GM18499 (cell line): ENCODE measurements around the gene CDADC1.

Experiments
- ATAC-seq: cut with Tn5 transposase; IDR thresholded peaks from one replicate; pipeline ENCODE4 v1.9.1; 2021; ENCODE audit warnings: moderate number of reproducible peaks; ENCODE audit not compliant: insufficient read depth, unreplicated experiment

CDADC1 gene

DNA sequence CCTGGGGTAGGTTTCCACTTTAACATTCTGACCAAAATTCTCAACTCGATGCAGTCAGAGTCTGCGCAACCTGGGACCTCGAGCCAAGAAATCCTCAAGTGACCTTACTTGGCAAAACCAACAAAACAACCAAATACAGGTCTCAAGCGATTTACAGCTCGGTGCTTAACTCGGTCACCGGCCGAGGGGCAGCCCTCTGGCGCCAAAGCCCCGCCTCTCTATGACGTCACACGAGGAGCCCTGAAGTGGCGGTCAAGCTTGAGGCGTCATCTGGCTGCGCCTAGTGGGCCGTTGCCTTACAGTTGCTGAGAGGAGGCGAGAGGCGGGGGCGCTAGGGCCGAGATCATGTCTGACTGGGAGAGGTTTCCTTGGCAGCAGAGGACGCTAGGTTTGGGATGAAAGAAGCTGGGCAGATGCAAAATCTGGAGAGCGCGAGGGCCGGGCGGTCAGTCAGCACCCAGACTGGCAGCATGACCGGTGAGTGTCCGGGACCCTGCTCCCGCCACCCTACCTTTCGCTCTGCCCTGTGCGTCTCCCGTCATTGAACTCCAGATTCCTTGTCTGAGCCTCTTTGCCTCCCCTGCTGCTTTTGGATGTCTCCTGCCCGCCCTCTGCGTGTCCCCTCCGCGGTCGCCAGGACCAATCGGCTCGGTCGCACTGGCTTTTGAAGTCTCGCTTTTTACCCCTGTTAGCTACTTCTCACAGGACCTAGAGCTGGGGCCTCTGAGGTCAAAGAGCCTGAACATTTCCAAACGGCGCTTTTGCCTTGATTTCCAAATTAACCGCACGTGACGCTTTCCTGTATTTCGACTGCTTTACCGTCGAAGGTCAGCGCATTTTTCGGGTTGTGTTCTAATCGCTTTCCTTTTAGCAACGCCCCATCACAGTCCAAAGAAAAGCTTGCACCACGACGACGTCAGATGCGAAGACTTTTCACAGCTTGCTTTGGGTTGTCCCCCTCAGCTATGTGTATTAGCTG, at the start of gene CDADC1:
Gene CDADC1, plus strand, starts transcription at position 283 of the 979 bp plus-strand sequence. Its CDS starts 113 bp downstream, at position 396.
- peak; percentile 89 for ATAC-seq

DNA sequence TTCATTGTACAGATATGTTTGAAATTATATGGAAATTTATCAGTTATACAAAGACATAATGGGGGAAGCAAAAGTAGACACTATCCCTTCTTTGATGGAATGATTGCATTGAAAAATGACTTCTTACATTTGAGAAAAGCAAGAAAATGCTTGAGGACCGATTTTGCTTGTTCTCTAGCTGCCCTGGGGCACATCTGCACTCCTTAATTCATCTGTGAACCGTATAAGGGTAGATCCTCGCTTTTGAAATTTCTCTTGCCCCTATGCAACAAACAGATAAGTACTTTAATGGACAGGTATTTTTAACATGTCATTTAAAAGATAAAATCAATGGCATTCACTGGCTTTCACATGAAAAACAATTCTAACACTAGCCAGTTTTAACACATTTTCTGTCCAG, 41.1 kb upstream of the CDADC1 start:
- no peak for ATAC-seq

DNA sequence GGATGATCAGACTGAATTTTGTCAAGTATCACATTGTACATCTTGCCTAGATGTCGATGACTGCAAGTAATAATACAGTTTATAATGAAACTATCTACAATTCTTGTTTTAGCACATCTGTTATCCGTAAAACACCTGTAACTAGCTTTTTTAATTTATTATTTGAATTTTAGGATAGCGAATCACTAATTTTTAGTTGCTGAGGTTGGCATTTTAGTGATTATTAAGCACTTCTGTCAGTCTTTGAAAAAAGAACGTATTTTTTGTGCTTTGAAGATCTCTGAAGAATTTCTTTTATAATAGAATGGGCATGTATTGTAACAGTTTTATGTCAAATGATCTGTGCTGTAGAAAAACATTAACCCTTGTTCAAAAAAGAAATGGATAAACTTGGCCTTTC, 39.1 kb upstream of the CDADC1 start:
- ATAC-seq, result no peak

DNA sequence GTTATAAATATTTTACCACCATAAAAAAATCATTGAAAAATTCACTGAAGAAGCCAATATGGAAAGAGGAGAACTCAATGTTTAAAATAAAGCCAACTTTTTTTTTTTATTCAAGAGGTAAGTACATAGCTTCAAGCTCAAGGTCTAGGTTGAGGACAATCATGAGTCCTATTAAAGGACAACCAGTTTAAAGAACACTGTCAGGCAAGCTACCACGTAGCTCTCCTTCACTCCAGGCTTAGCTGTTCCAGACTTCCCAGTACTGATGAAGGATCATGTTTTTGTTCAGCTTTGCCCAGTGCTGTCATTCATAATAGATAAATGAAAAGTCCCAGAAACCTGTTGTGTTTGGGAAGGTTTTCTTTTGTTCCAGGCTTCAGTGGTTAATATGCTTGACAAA, 37.6 kb upstream of the CDADC1 start:
- no peak for ATAC-seq

DNA sequence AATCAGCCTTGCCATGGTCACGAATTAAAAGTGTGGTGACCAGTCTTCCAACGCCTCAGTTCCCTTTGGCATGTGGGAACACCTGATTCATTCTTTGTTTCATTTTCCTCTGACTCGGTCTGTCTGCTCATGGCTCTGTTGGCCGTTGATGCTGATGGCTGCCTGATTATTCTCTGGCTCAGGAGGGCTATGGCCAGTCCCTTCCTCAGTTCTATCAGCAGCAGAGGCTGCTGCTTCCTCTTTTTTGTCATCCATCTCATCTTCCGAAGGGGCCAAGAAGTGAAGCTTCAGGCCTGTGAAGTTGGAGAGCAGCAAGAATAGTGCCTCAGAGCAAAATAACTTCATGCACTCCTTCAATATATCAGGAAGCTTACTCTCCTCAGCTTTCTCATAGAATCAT, 37.1 kb upstream of the CDADC1 start:
- no peak for ATAC-seq

DNA sequence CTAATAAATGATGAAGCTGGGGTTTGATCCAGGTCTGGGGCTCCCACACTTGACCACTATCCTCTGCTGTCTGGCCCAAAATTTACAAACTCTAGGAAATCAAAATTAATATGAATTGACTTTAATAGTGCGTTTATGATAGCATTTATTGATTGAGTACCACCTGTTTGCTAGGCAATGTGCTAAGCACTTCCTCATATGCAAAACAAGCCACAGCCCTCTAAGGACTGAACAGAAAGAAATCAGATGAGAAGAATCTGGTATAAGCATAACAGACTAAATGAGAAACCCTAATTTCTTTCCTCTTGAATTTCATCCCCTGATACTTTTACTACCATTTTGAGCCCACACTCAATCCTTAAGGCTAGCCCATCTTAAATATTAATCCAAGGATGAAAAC, 34.2 kb upstream of the CDADC1 start:
- no peak for ATAC-seq

DNA sequence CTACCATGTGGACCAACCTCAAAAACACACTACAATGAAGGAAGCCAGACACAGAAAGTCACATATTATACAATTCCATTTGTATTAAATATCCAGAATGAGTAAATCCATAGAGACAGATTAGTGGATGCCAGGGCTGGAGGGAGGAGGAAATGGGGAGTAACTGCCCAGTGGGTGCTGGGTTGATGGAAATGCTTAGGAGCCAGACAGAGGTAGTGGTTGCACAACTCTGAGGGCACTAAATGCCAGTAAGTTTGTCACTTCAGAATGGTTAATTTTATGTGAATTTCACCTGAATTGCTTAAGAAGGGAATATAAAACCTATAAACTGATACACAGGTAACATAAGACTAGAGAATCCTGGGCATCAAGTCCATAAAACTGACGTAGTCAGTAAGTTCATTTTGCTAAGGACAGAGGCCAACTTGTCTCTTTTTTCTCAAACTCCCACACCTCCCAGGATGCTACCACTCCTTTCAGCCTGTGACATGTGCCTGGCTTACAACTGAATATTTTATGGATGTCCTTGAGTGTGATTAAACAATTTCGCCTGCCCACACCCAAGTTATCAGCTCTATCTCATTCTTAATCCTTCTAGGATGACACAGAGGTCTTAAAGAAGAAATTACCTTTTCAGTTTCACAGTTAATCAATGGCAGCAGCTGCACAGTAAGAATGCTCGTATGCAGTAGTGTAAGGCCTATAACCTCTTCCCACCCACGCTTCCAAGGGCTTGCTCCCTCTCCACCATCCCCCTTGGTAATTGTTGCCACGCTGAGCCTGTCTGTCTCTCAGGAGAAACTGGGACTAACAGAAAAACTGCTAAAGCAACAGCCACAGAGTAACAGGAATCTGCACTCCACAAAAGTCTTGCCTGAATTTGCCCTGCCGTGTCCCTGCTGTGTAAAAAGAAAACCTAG, 33.5 kb upstream of the CDADC1 start:
- no peak for ATAC-seq

DNA sequence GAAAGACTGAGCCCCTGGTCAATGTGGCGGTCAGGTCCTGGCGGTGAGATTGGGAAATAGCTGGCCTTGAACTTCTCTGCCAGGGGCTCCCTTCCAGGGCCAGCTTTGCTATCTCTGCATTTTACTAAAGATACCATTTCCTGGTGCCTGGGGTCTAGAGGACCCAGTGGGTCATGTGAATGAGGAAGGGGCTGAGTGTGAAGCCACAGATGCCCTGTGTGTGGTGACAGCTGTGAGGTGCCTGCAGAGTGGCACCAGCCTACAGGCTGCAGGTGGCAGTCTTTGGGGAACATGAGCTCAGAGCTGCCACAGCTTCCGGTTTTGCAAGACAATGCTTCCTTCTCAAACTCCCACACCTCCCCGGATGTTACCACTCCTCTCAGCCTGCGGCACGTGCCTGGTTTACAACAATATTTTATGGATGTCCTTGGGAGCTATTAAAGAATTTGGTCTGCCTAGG, 32.8 kb upstream of the CDADC1 start:
- ATAC-seq, result no peak

DNA sequence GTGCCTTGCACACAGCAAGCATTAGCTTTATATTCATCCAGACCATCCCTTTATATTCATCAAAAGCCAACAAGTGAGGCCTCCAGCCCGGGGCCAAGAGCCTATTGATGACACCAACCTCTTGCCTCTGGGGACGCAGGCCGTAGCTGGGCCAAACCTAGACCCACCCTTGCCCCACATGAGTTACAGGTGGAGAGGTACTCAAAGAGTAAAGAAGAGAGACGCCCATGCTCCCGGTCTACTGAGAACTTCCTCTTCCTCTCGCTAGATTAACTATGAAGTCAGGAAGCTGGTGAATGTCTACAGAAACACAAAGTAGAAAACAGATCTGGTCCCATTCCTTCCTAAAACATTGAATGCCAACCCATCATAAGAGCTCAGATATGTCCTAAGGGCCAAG, 31.4 kb upstream of the CDADC1 start:
- ATAC-seq, result no peak

DNA sequence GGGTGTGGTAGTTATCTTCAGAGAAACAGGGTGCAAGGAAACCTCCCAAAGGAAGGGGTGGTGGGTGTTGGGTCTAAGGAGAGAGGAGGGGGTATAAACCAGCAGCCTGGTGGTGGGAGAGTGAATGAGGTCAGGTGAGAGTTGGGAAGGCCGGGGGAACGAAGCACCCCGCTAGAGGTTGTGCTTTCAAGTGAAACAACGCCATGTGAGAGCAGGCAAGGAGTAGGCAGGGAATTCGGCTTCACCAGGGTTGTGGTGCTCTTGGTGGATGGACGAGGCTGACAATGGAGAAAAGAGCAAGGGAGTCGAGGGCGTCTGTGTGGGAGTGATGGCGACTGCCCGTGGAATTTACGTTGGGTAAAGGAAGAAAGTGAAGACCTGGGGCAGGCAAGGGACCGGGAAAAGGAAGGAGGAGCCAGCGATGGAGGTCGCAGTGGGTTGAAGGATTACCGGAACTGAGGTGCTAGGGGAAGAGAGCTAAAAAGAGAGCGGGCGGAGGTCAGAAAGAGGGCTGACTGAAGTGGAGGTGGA, 29.7 kb upstream of the CDADC1 start:
- no peak for ATAC-seq

DNA sequence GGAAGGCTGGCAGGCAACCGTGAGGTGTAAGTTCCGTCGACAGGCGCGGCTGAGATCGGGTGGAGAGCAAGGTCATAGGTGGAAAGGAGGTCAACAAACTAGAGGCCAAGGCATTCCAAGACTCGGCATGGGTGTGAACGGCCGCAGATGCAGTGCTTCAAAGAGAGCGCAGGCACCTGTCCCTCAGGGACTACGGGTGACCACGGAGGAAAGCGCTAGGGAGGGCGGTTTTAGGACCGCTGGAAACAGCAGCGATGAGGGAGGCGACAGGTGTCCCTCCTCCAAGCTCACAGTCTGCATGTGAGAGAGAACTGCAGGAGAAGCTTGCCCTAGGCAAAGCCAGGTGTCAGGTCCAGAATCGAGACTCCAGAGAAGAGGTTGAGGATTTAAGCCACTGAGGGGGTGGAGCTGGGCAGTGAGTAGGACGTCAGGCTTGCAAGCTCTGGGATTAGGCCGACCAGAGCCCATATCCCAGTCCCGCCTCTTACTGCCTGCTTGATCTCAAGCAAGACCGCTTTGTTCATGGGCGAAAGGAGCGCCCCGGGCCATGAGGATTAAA, 29.2 kb upstream of the CDADC1 start:
- ATAC-seq, result no peak

DNA sequence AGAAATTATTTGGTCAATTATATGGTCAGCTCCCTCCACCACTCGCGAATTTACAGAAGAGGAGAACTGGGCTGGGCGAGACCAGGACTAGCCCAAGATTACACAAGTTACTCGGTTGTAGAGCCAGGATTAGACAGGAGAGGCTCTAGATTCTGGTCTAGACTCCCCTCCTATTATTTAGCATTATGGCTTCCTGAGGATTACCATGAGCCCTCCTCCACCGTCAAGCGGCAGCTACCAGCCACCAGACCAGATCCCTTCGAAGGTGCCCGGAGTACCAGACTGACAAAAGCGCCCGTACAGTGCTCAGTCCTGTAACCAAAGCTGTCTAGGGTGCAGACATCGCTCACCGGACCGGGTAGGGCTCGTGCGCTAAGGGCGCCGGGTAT, 28.1 kb upstream of the CDADC1 start:
- ATAC-seq, result no peak

DNA sequence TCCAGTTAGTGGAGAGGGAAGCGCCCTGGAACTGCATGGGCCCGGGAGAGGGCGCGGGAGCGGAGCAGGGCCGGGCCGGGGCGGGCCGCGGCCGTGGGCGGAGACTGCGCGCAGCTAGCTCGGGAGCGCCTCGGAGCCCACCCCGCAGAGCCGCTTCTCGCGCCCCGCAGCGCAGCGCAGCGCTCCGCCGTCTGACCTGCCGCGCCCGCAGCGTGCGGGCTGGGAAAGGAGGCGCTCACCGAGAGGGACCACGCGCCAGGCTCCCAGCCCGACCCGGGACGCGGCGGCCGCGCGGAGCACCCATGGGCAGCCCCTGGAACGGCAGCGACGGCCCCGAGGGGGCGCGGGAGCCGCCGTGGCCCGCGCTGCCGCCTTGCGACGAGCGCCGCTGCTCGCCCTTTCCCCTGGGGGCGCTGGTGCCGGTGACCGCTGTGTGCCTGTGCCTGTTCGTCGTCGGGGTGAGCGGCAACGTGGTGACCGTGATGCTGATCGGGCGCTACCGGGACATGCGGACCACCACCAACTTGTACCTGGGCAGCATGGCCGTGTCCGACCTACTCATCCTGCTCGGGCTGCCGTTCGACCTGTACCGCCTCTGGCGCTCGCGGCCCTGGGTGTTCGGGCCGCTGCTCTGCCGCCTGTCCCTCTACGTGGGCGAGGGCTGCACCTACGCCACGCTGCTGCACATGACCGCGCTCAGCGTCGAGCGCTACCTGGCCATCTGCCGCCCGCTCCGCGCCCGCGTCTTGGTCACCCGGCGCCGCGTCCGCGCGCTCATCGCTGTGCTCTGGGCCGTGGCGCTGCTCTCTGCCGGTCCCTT, 27.5 kb upstream of the CDADC1 start, which contains the start of gene MLNR:
Gene MLNR, plus strand, starts transcription at position 303 of the 820 bp plus-strand sequence. Its CDS starts 0 bp downstream, at position 303.
- no peak for ATAC-seq

DNA sequence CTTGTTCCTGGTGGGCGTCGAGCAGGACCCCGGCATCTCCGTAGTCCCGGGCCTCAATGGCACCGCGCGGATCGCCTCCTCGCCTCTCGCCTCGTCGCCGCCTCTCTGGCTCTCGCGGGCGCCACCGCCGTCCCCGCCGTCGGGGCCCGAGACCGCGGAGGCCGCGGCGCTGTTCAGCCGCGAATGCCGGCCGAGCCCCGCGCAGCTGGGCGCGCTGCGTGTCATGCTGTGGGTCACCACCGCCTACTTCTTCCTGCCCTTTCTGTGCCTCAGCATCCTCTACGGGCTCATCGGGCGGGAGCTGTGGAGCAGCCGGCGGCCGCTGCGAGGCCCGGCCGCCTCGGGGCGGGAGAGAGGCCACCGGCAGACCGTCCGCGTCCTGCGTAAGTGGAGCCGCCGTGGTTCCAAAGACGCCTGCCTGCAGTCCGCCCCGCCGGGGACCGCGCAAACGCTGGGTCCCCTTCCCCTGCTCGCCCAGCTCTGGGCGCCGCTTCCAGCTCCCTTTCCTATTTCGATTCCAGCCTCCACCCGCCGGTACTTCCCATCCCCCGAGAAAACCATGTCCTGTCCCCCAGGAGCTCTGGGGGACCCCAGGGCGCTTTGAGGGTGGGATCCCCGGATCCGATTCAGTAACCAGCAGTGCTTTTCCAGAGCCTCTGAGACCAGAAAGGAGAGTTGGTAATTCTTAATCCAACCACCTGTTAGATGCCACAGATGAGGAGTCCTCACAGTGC, 26.7 kb upstream of the CDADC1 start:
- no peak for ATAC-seq

DNA sequence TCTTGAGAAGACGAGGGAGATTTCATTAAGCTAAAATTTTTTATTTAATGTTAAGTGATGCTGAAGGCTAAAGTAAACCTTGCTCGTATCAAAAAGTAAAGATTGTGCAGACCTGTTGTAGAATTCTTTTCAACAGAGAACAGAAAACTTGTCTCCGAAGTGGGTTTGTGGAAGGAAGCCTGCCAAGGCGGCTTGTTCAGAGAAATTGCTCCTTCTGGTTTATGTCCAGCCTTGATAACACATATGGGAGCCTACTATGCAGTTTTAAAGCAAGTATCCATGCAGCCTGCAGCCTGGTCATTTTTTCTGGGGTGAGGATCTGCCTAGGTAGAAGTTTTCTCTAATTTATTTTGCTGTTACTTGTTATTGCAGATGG, 26.1 kb upstream of the CDADC1 start:
- no peak for ATAC-seq

DNA sequence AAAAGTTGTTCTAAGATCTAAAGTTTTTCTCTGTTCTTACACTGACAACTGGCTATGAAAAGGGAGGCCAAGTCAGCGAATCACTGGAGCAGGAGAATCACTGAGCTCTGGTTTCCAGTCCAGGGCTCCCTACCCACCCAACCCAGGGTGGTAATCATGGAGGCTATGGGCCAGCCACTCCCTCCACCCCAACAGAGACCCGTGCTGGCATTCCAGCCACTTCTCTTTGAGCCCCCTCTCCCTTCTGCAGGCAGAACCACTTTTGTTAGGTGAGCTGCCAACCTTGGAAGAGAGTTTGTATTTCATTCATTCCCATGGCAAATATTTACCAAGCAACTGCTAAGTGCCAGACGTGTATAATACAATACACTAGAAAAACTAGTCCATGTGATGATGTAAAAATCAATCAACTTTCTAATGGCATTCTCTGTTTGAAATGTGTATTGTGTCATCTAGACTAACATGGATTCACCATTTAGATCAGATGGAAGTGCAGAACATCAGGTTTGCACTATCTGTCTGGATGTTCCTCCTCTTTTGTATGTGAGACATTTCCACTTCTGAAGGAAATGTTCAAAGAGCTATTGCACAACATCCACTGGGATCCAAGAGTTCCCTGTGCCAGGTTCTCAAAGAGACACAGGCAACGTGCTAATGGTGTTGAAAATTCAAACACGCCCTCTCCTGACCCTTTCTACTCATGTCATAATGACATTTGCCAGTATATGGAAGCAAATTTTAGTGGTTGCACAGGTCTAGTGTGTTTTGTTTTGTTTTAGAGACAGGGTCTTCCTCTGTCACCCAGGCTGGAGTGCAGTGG, 22.3 kb upstream of the CDADC1 start:
- ATAC-seq, result no peak

DNA sequence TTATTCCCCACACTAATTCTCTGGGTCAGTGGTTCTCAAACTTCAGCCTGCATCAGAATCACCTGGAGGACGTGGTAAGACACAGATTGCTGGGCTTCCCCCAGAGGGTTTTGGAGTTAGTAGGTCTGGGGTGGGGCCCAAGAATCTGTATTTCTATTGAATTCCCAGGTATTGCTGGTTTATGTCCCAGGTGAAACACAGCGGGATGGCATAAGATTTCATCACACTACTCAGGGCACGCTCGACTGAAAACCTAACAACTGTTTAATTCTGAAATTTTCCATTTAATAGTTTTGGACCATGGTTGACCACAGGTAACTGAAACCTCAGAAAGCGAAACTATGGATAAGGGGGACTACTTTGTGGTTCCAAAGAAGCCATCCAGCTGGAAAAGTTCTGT, 21.1 kb upstream of the CDADC1 start:
- no peak for ATAC-seq

DNA sequence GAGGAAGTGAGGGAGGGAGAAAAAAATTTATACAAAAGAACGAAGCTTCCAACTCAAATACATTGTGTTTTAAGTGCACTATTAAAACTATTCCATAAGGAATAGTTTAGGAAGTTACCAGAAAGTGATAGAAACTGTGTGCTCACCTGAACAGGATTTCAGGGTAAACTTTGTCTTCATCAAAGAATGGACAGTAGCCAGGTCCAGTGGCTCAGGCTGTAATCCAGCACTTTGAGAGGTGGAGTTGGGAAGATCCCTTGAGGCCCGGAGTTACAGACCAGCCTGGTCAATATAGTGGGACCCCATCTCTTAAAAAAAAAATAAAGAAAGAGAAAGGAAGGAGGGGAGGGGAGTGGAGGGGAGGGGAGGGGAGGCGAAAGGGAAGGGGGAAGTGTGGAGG, 13.0 kb upstream of the CDADC1 start:
- ATAC-seq, result no peak
